ENCODE measurements around the gene MFSD1.

The MFSD1 gene

DNA sequence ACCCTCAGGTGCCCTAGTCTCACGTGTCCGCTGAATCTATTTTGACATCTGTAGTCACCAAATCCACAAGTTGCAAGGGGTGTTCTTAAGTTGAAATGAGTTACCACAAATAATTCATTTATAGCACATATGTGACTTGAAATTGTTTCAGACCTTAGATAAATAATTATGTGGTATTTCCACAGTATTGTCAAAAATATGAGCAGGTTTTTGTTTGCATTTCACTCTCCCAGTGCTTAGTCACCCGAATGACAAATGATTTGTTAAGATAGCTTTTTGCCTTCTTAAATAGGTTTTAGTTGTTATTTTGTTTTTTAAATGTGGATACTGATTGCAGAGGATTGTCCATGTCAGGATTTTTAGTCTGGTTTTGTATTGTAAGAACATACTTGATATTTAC, 2.6 kb downstream of the MFSD1 start:
- Histone ChIP-seq H3K27me3 (replicated peaks; ENCODE audit: control insufficient read depth, insufficient read depth, low read length) (no peaks in the 10 kb centered on the region), H3K36me3 (ENCODE audit: control insufficient read depth, insufficient read depth, low read length) (peaks cover 3% of the 10 kb centered on the region), H3K4me3 (replicated peaks; ENCODE audit: low read depth, low read length) (no peak overlapping the region)
- TF ChIP-seq, protein P1, sequence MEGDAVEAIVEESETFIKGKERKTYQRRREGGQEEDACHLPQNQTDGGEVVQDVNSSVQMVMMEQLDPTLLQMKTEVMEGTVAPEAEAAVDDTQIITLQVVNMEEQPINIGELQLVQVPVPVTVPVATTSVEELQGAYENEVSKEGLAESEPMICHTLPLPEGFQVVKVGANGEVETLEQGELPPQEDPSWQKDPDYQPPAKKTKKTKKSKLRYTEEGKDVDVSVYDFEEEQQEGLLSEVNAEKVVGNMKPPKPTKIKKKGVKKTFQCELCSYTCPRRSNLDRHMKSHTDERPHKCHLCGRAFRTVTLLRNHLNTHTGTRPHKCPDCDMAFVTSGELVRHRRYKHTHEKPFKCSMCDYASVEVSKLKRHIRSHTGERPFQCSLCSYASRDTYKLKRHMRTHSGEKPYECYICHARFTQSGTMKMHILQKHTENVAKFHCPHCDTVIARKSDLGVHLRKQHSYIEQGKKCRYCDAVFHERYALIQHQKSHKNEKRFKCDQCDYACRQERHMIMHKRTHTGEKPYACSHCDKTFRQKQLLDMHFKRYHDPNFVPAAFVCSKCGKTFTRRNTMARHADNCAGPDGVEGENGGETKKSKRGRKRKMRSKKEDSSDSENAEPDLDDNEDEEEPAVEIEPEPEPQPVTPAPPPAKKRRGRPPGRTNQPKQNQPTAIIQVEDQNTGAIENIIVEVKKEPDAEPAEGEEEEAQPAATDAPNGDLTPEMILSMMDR (IDR thresholded peaks at IDR 0.05; ENCODE audit: insufficient read depth, low read length, poor library complexity, severe bottlenecking), result no peak
- DNase-seq (ENCODE audit: extremely low read depth, insufficient read length), result no peak

DNA sequence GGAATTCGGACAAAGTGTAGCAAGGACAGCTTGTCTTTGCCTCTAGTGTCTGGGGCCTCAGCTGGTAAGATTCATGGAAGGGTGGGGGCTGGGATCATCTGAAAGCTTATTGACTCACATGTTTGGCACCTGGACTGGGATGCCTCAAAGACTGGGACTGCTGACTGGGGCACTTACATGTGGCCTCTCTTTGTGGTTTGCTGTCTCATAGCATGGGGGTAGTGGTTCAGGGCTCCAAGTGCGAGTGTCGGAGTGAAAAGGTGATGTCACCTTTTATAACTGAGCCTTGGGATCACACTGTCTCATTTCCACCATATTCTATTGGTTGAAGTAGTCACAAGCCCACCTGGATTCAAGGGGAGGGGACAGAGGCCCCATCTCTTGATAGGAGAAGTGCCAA, 6.8 kb downstream of the MFSD1 start:
- H3K36me3 ChIP-seq (ENCODE audit: control insufficient read depth, insufficient read depth, low read length), result peaks cover 9% of the 10 kb centered on the region
- H3K4me3 ChIP-seq (replicated peaks; ENCODE audit: low read depth, low read length), result no peak overlapping the region
- TF ChIP-seq, protein P1 (IDR thresholded peaks at IDR 0.05; ENCODE audit: insufficient read depth, low read length, poor library complexity, severe bottlenecking), result no peak
- no peaks in the 10 kb centered on the region for H3K27me3 ChIP-seq (replicated peaks; ENCODE audit: control insufficient read depth, insufficient read depth, low read length)
- DNase-seq (ENCODE audit: extremely low read depth, insufficient read length), result no peak

DNA sequence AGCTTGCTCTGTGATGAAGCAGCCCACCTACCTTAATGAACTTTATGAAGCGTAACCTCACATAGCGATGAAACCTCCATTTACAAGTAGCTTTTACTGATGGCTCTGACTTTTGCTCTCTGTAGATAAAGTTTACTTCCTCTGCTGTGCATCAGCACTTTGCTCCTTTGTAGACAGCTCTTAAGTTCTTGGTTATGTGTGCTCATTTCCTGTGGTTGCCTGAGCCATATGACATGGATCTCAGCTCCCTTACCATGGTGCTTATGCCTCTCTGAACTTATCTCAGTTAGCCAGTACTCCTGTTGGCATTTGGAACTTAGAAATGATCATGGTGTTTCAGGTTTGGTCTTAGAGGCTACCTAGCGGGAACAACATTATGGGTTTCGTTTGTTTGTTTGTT, 7.8 kb downstream of the MFSD1 start:
- DNase-seq (ENCODE audit: extremely low read depth, insufficient read length), result no peak
- Histone ChIP-seq H3K36me3 (ENCODE audit: control insufficient read depth, insufficient read depth, low read length) (peaks cover 9% of the 10 kb centered on the region), H3K4me3 (replicated peaks; ENCODE audit: low read depth, low read length) (no peak overlapping the region), H3K27me3 (replicated peaks; ENCODE audit: control insufficient read depth, insufficient read depth, low read length) (no peaks in the 10 kb centered on the region)
- TF ChIP-seq, protein P1 (IDR thresholded peaks at IDR 0.05; ENCODE audit: insufficient read depth, low read length, poor library complexity, severe bottlenecking), result no peak

DNA sequence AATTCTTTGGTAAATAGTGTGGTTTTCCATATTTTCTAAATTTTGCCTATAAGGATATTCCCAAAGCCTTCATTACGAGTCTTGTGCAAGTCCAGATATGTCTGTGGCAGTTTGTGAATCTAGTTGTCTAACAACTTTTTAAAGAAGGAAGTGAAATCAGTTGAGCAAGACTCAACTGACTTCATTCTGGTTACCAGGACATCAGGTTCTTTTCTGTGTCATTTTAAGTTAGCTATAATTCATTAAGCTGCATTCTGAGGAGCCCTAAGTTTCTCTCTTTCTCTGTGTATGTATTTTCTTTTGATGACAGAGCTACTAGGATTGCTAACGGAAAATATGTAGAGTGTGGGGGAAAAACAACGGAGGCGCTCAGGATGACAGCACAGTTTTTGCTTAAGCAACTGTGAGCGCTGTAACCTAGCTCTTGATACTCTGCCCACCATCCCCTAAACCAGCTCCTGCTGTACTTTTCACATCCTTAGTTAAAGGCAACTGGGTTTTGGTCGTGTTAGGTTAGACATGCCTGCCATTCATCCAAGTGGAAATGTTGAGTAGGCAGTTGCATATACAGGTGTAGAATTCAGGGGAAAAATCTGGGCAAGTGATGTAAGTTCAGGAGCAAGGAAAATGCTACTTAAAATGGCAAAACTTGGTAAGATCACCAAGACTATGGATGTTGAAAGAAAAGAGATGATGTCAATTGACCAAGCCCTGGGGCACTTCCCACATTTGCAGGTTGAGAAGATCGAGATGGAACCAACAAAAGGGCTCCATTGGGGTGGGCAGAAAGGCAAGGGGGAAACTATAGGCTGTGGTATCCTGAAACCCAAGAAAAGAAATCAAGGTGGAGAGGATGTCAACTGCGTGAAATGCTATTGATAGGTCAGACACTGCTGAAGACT, 9.2 kb downstream of the MFSD1 start:
- no peak overlapping the region for H3K4me3 ChIP-seq (replicated peaks; ENCODE audit: low read depth, low read length)
- no peaks in the 10 kb centered on the region for H3K27me3 ChIP-seq (replicated peaks; ENCODE audit: control insufficient read depth, insufficient read depth, low read length)
- peaks cover 9% of the 10 kb centered on the region for H3K36me3 ChIP-seq (ENCODE audit: control insufficient read depth, insufficient read depth, low read length)
- TF ChIP-seq, protein P1 (IDR thresholded peaks at IDR 0.05; ENCODE audit: insufficient read depth, low read length, poor library complexity, severe bottlenecking), result no peak
- DNase-seq (ENCODE audit: extremely low read depth, insufficient read length), result no peak

DNA sequence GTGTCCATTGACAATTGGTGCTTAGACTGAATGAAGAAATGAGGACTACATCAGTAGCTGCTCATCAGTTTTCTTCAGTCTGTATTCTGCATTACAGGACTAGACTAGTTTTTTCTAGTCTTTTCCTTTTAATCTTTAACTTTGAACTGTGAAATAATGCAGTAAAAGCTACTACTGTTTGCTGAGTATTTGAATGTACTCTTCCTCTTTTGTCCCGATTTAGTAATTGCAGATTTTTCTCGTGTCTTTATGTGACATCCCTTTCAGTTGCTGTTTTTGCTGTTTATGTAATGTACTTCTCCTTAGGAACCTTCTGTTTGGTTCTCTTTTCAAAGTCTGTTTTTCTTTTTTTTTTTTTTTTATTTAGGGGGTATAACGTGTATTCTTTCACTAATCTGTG, 17.4 kb downstream of the MFSD1 start:
- Histone ChIP-seq H3K36me3 (ENCODE audit: control insufficient read depth, insufficient read depth, low read length) (peaks cover 9% of the 10 kb centered on the region), H3K27me3 (replicated peaks; ENCODE audit: control insufficient read depth, insufficient read depth, low read length) (no peaks in the 10 kb centered on the region), H3K4me3 (replicated peaks; ENCODE audit: low read depth, low read length) (no peak overlapping the region)
- TF ChIP-seq, protein P1 (IDR thresholded peaks at IDR 0.05; ENCODE audit: insufficient read depth, low read length, poor library complexity, severe bottlenecking), result no peak
- DNase-seq (ENCODE audit: extremely low read depth, insufficient read length), result no peak
